ENCODE results near the gene PPP3CA. TPM values are rescaled to one million over a fixed set of nuclear protein-coding genes. Genes with fewer than 3 reads are reported as not detected.

The PPP3CA gene
- total and polyA plus RNA-seq, 2 of the 13 experiments (the other 11 are each of a cell fraction or from before 2014, with no cell fraction given) = 4.8 to 13.2 TPM

- TF ChIP-seq, protein P1, sequence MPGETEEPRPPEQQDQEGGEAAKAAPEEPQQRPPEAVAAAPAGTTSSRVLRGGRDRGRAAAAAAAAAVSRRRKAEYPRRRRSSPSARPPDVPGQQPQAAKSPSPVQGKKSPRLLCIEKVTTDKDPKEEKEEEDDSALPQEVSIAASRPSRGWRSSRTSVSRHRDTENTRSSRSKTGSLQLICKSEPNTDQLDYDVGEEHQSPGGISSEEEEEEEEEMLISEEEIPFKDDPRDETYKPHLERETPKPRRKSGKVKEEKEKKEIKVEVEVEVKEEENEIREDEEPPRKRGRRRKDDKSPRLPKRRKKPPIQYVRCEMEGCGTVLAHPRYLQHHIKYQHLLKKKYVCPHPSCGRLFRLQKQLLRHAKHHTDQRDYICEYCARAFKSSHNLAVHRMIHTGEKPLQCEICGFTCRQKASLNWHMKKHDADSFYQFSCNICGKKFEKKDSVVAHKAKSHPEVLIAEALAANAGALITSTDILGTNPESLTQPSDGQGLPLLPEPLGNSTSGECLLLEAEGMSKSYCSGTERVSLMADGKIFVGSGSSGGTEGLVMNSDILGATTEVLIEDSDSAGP (CRISPR knock-in tag; IDR thresholded peaks at IDR 0.05; ENCODE audit: borderline replicate concordance) = no peak
- no peak for TF ChIP-seq PHF5A (CRISPR knock-in tag; IDR thresholded peaks at IDR 0.05; ENCODE audit: low read depth, unreplicated experiment)
- no peak for TF ChIP-seq ZIK1 (CRISPR knock-in tag; IDR thresholded peaks at IDR 0.05; ENCODE audit: borderline replicate concordance, low read depth)
- TF ChIP-seq ARNT2 (CRISPR knock-in tag; IDR thresholded peaks at IDR 0.05; ENCODE audit: low read depth) = no peak
- no peak for TF ChIP-seq SMARCE1 (IDR thresholded peaks at IDR 0.05; ENCODE audit: borderline replicate concordance)
- TF ChIP-seq, protein P2, sequence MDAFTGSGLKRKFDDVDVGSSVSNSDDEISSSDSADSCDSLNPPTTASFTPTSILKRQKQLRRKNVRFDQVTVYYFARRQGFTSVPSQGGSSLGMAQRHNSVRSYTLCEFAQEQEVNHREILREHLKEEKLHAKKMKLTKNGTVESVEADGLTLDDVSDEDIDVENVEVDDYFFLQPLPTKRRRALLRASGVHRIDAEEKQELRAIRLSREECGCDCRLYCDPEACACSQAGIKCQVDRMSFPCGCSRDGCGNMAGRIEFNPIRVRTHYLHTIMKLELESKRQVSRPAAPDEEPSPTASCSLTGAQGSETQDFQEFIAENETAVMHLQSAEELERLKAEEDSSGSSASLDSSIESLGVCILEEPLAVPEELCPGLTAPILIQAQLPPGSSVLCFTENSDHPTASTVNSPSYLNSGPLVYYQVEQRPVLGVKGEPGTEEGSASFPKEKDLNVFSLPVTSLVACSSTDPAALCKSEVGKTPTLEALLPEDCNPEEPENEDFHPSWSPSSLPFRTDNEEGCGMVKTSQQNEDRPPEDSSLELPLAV (CRISPR knock-in tag; conservative IDR thresholded peaks at IDR 0.05; ENCODE audit: low read depth) = no peak
- no peak for TF ChIP-seq NFAT5 (CRISPR knock-in tag; IDR thresholded peaks at IDR 0.05)
- TF ChIP-seq SKI (IDR thresholded peaks at IDR 0.05; ENCODE audit: partially characterized antibody) = no peak
- TF ChIP-seq ZC3H4 (CRISPR knock-in tag; IDR thresholded peaks at IDR 0.05; ENCODE audit: borderline replicate concordance) = no peak
- no peak for TF ChIP-seq ZC3H13 (CRISPR knock-in tag; IDR thresholded peaks at IDR 0.05)
- TF ChIP-seq IRF2 (CRISPR knock-in tag; IDR thresholded peaks at IDR 0.05) = peak; percentile 66; the same call in 1 of the 2 replicates
- TF ChIP-seq MBNL3 (CRISPR knock-in tag; conservative IDR thresholded peaks at IDR 0.05) = no peak
- no peak for TF ChIP-seq DBP (CRISPR knock-in tag; IDR thresholded peaks at IDR 0.05; ENCODE audit: not compliant biosample characterization)
- no peak for TF ChIP-seq ZBTB7B (CRISPR knock-in tag; IDR thresholded peaks at IDR 0.05)
- 0 out of 2 replicates have a peak, but pooled peaks have one; percentile 63 for TF ChIP-seq NFIC (IDR thresholded peaks at IDR 0.05; ENCODE audit: low read length)
- TF ChIP-seq JUN (CRISPR knock-in tag; IDR thresholded peaks at IDR 0.05) = no peak
- no peak for TF ChIP-seq KLF13 (CRISPR knock-in tag; IDR thresholded peaks at IDR 0.05)
- no peak for TF ChIP-seq ELK4 (CRISPR knock-in tag; IDR thresholded peaks at IDR 0.05; ENCODE audit: borderline replicate concordance)
Measured at GRCh38 chr4:101169044-101170014, 178.0 kb downstream of the PPP3CA start (continued).
